ENCODE data around the gene SP7.
"Not testable (repeated sequence)": the region's sequence is repeated elsewhere in the genome, so short reads cannot be mapped to it uniquely, and the experiment has no call there.

The SP7 gene

DNA sequence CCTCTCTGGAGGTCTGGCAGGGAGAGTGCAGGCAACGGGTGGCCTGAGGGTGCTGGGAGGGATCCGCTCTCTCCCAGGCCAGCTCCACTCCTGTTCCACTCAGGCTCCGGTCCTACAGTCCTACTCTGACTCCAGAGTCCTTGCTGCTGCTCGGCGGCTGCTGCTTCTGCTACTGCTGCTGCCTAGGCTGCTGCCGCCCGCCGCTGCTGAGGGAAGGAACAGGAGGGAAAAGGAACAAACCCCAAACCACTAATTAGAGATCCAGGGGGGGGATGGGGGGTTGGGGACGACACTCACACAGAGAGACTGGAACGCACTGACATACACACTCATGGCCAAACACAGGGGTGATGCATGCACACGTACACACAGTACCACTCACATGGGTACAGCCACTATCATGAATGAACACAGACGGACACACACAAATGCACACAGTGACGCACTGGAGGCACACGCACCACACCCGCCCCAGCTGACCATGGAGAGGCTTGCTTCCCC lies at the start of gene SP7:
Gene SP7, minus strand, starts transcription at position 174 of the 501 bp plus-strand sequence. CDS start 708 bp downstream, outside the sequence.
- no peak for DNase-seq (ENCODE audit: low spot score)

DNA sequence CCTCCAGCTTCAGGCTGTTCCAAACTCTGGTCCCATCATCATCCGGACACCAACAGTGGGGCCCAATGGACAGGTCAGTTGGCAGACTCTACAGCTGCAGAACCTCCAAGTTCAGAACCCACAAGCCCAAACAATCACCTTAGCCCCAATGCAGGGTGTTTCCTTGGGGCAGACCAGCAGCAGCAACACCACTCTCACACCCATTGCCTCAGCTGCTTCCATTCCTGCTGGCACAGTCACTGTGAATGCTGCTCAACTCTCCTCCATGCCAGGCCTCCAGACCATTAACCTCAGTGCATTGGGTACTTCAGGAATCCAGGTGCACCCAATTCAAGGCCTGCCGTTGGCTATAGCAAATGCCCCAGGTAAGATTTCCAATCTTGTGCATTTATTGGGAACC lies 47.1 kb upstream of the SP7 start:
- no peak for DNase-seq (ENCODE audit: low spot score)

DNA sequence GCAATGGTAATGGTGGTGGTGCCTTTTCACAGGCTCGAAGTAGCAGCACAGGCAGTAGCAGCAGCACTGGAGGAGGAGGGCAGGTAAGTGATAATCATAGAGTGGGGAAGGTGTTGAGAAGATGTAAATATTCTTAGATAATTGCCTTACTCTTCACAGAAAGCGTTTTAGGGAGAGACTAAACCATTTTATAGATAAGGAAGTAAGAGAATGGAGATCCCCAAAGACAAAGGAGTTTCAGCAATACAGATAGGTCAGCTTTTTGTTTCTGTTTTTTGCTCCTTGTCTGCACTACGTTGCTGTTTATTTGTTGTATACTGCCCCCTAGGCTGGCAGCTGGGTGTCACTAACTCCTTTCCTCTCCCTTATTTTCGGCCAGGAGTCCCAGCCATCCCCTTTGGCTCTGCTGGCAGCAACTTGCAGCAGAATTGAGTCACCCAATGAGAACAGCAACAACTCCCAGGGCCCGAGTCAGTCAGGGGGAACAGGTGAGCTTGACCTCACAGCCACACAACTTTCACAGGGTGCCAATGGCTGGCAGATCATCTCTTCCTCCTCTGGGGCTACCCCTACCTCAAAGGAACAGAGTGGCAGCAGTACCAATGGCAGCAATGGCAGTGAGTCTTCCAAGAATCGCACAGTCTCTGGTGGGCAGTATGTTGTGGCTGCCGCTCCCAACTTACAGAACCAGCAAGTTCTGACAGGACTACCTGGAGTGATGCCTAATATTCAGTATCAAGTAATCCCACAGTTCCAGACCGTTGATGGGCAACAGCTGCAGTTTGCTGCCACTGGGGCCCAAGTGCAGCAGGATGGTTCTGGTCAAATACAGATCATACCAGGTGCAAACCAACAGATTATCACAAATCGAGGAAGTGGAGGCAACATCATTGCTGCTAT lies 45.8 kb upstream of the SP7 start:
- DNase-seq (ENCODE audit: low spot score), result no peak

- DNase-seq (ENCODE audit: low spot score), result no peak
Observed at GRCh38 chr12:53380794-53381730, 44.9 kb upstream of the SP7 start.

- peak; percentile 90 for DNase-seq (ENCODE audit: low spot score)
Observed at GRCh38 chr12:53380104-53380793, 44.1 kb upstream of the SP7 start, which contains the start of gene SP1. Gene SP1 (plus strand): TSS chr12:53380176. CDS start chr12:53380292, 116 bp downstream.

DNA sequence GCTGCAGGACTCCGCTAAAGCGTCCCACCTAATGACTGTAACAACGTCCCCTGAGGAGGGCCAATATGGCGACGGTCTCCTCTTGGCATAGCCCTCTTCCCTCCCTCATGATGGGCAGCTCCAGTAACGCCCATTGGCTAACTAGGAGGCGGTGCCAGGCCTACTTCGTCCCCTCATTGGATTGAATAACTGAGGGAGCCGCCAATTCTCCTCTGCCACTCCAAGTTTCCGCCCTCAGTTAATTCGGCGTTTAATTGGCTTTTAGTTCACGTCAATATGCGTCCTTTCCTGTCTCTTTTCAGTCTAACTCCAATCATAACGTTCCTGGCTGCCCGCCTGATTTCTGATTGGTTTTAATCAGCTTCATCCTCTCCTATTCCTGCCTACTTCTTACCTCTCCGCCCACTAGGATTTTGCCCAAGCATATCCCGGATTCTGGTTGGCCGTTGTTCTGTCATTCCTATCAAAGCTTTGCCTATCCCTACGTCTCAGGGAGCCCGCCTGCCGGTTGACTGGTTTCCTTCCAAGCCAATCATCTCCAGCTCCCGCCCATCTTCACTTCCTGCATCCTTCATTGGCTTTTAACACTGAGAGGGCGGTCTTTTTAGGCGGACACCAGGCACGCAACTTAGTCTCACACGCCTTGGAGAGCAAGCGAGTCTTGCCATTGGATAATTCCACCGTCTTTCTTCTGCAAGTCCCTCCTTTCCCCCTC lies 43.4 kb upstream of the SP7 start:
- DNase-seq (ENCODE audit: low spot score), result peak; percentile 93

DNA sequence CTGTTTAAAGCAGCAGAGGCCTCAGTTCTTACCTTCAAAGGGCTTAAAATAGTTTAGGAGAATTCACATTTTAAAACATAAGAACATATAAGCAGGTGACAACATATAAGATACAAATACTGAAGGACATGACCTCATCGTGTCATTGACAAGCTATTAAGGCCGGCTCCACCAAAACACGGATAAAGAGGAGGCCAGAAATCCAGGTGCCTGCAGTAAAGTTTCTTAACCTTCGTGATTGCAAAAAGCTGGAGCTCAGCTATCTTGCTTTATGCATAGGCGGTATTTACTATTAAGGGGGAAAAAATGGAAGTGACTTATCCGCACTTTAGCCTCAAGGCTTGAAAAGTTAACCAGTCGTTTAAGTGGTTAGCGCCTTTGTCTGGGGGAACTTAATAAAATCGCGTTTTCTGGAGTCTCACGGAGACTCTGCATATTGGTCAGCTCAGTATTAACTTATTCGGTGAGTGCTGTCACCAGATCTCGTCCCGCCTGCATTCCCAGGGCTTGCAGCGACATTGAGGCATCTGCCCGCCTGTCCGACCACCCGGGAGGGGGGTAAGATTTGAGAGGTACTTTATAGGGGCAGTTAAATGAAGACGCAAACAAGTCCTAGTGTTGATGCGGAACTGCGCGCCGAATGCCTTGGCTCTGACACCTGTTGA lies 42.7 kb upstream of the SP7 start:
- no peak for DNase-seq (ENCODE audit: low spot score)

GRCh38 chr12:53378222-53378621 lies 42.1 kb upstream of the SP7 start:
- no peak for DNase-seq (ENCODE audit: low spot score)

GRCh38 chr12:53376747-53377146 lies 40.6 kb upstream of the SP7 start:
- no peak for DNase-seq (ENCODE audit: low spot score)

- DNase-seq (ENCODE audit: low spot score), result not testable (repeated sequence)
Observed at GRCh38 chr12:53374277-53374676, 38.1 kb upstream of the SP7 start.

GRCh38 chr12:53373554-53374133 lies 37.5 kb upstream of the SP7 start:
- not testable (repeated sequence) for DNase-seq (ENCODE audit: low spot score)

GRCh38 chr12:53365245-53365904 lies 29.2 kb upstream of the SP7 start:
- no peak for DNase-seq (ENCODE audit: low spot score)

- not testable (repeated sequence) for DNase-seq (ENCODE audit: low spot score)
Observed at GRCh38 chr12:53361638-53362037, 25.5 kb upstream of the SP7 start.

DNA sequence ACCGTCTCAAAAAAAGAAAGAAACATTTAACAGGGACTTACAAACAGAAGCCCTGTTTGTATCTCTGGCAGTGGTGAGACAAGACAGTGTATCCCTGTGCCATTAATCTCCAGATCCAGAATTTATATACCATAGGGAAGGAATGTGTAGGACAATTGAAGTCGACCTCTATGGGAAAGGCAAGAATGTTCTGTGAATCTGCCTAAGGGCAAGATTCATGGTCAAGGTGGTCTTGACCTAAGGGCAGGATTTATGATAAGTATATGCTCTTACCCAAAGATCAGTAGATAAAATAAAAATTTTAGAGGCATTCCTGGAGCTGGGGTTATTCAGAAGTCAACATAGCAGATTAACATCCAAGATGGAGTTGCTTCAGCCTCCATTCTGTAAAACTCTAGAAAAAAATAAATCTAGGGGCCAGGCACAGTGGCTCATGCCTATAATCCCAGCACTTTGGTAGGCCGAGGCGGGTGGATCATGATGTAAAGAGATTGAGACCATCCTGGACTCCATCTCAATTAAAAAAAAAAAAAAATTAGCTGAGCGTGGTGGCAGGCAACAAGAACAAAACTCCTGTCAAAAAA lies 22.8 kb upstream of the SP7 start:
- no peak for DNase-seq (ENCODE audit: low spot score)

DNA sequence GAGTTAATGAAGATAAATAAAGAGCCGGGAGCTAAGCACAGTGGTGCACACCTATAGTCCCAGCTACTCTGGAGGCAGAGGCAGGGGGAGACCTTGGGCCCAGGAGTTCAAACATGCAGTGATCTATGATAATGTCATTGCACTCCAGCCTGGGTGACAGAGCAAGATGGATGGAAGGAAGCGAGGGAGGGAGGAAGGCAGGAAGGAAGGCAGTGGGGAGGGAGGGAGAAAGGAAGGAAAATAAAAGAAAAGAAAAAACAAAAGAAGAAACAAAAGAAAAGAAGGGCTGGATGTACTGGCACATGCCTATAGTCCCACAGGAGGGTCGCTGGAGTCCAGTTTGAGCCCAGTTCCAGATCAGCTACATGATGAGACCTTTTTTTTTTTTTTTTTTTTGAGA lies 19.0 kb upstream of the SP7 start:
- no peak for DNase-seq (ENCODE audit: low spot score)

DNA sequence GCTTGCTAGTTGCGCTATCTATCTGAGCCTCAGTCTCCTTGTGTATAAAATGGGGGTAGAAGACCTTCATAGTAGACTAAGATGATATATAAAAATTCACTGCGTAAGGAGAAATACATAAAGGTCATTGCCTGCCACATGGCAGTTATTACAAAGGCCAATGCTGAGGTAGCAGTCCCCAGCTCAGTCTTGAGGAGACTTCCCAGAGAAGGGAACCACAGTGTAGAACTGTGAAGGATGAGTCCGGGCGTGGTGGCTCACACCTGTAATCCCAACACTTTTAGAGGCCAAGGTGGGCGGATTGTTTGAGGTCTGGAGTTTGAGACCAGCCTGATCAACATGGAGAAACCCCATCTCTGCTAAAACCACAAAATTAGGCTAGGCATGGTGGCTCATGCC lies 17.1 kb upstream of the SP7 start:
- DNase-seq (ENCODE audit: low spot score), result no peak

DNA sequence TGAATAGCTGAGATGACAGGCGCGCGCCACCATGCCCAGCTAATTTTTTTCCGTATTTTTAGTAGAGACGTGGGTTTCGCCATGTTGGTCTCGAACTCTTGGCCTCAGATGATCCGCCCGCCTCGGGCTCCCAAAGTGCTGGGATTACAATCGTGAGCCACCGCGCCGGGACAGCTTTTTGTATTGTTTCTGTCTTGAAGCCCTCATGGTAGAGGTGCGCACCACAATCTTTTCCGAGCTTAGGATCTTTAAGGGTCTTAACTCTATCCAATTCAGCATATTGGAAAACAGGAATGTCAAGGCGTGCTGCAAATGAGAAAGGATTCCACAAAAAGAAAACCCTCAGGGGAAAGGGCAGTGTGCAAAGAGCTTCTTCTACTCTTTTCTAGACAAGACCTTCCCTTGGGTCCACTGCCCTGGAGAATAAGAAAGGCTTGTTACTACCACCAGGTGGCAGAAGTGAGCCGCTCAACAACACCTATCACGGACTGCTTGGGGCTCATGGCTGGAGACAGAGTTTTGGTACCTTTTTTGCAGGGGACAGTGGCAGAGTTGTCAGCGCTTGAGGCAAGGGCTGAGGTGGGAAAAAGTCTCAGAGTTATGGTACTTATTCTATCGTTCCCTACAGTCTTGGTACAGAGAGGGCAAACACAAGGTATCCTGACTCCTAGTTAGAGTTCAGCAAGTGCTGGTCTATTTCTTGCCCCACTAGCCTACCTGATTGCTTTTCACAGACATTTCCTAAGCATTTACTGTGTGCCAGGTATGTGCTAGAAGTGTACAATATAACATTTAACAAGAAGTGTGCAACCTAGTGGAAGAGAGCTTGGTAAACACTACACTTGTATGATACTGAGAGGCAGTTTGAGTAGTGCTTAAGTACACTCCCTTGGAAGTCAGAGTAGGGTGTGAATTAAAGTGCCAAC lies 16.4 kb upstream of the SP7 start:
- peak; percentile 78 for DNase-seq (ENCODE audit: low spot score)

DNA sequence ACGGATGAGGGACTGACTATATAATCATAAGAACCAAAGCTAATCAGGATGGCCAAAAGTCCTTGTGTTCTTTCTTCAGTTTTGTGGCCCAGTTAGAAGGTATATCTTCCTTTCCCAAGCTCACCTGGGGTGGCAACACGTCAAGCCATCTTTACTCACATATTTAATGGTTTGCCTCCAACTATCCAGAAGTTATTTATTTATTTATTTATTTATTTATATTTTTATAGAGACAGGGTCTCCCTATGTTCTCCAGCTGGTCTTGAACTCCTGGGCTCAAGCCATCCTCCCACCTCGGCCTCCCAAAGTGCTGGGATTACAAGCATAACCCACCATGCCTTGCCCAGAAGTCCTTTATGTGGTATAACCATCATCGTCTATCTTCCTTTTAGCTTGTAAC lies 11.8 kb upstream of the SP7 start:
- DNase-seq (ENCODE audit: low spot score), result no peak

Measured in AG08396 (cell line).